Measurements from ENCODE around the gene TP53AIP1.

DNA sequence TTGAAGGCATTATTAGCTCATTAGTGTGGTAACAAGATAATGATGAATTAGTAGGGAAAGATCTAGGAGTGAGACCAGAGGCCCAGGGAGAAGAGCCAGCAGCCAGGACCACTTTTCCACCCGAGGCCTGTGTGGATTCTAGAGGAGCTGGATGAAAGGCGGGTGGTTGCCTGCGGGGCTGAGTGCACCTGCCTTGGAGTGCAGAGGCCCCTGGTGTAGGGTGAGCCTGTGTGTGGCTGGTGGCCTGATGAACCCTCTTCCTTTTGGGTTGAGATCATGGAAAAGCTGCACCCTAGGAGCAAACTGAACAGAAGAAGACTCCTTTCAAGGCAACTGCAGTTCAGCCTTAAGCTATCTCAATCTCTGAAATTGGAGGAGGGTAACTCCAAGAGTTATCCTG is 5.9 kb upstream of the TP53AIP1 start:
- TF ChIP-seq, protein P1, sequence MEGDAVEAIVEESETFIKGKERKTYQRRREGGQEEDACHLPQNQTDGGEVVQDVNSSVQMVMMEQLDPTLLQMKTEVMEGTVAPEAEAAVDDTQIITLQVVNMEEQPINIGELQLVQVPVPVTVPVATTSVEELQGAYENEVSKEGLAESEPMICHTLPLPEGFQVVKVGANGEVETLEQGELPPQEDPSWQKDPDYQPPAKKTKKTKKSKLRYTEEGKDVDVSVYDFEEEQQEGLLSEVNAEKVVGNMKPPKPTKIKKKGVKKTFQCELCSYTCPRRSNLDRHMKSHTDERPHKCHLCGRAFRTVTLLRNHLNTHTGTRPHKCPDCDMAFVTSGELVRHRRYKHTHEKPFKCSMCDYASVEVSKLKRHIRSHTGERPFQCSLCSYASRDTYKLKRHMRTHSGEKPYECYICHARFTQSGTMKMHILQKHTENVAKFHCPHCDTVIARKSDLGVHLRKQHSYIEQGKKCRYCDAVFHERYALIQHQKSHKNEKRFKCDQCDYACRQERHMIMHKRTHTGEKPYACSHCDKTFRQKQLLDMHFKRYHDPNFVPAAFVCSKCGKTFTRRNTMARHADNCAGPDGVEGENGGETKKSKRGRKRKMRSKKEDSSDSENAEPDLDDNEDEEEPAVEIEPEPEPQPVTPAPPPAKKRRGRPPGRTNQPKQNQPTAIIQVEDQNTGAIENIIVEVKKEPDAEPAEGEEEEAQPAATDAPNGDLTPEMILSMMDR (conservative IDR thresholded peaks at IDR 0.05; ENCODE audit: low read depth in 2 of 2), result peak; percentile 50 to 83
- TF ChIP-seq POLR2AphosphoS5 (IDR thresholded peaks at IDR 0.05; ENCODE audit: low read depth), result no peak
- no peak for TF ChIP-seq ZNF114 (CRISPR knock-in tag; IDR thresholded peaks at IDR 0.05)
- TF ChIP-seq, protein P2, sequence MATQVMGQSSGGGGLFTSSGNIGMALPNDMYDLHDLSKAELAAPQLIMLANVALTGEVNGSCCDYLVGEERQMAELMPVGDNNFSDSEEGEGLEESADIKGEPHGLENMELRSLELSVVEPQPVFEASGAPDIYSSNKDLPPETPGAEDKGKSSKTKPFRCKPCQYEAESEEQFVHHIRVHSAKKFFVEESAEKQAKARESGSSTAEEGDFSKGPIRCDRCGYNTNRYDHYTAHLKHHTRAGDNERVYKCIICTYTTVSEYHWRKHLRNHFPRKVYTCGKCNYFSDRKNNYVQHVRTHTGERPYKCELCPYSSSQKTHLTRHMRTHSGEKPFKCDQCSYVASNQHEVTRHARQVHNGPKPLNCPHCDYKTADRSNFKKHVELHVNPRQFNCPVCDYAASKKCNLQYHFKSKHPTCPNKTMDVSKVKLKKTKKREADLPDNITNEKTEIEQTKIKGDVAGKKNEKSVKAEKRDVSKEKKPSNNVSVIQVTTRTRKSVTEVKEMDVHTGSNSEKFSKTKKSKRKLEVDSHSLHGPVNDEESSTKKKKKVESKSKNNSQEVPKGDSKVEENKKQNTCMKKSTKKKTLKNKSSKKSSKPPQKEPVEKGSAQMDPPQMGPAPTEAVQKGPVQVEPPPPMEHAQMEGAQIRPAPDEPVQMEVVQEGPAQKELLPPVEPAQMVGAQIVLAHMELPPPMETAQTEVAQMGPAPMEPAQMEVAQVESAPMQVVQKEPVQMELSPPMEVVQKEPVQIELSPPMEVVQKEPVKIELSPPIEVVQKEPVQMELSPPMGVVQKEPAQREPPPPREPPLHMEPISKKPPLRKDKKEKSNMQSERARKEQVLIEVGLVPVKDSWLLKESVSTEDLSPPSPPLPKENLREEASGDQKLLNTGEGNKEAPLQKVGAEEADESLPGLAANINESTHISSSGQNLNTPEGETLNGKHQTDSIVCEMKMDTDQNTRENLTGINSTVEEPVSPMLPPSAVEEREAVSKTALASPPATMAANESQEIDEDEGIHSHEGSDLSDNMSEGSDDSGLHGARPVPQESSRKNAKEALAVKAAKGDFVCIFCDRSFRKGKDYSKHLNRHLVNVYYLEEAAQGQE (IDR thresholded peaks at IDR 0.05; ENCODE audit: unreplicated experiment), result no peak

Measured in GM23338 (cell line).